Breast epithelium (tissue), 4 donors: ENCODE results near the gene ADARB1. TPM values are rescaled to one million over a fixed set of nuclear protein-coding genes. Genes with fewer than 3 reads are reported as not detected.
A peak's percentile ranks its signal among the peaks of the same experiment; 100 is the strongest.

ENCODE experiments used
- DNase-seq, 2 donors: peaks; one replicate each; pipeline ENCODE4 v3.0.0-alpha.2; 2019; ENCODE audit warnings: low spot score in 2 of 2
- H3K27ac ChIP-seq, 2 donors: fragments of 200-600 bp; sonication (generic) in 1 of 2; one replicate each; pipeline ENCODE4 v1.5.1; 2016 to 2019; ENCODE audit warnings: mild to moderate bottlenecking in 1 of 2
- H3K27me3 ChIP-seq, 2 donors: fragments of 200-600 bp; sonication (generic) in 1 of 2; one replicate each; pipeline versions ENCODE4 v1.5.1 to v1.6.0; 2017 to 2019; ENCODE audit warnings: control low read depth in 1 of 2, mild to moderate bottlenecking in 1 of 2
- H3K36me3 ChIP-seq: fragments of 200-600 bp; one replicate; pipeline ENCODE4 v1.5.1; 2019
- H3K4me1 ChIP-seq, 2 donors: fragments of 200-600 bp; sonication (generic); one replicate each; pipeline ENCODE4 v1.5.1; 2016 to 2019; ENCODE audit warnings: control low read depth in 1 of 2
- H3K4me3 ChIP-seq, 3 donors: fragments of 200-600 bp; sonication (generic); 1 replicate in 2 of 3; 2 replicates in 1 of 3; pipeline ENCODE4 v1.5.1; 2016 to 2019; ENCODE audit warnings: mild to moderate bottlenecking in 3 of 3, moderate library complexity in 2 of 3
- H3K9me3 ChIP-seq, 2 donors: fragments of 200-600 bp; sonication (generic) in 1 of 2; one replicate each; pipeline ENCODE4 v1.5.1; 2016 to 2019; ENCODE audit warnings: control low read depth in 1 of 2
- POLR2A ChIP-seq: fragments of 450-650 bp; IDR thresholded peaks from one replicate; pipeline ENCODE4 v1.6.1; 2016; ENCODE audit warnings: antibody characterized with exemption, mild to moderate bottlenecking, moderate library complexity
- POLR2AphosphoS5 ChIP-seq, 3 donors: sonication (generic); formaldehyde crosslinking; IDR thresholded peaks; one replicate each; pipeline ENCODE4 v1.6.1; 2017; ENCODE audit warnings: antibody characterized with exemption in 3 of 3
- intact Hi-C: fragments of 100-400 bp; cut with DNase I; formaldehyde crosslinking; loops from one replicate; pipeline ENCODE4 v1.15.1; 2023; ENCODE audit warnings: low total_unique reads
- total RNA-seq, 3 donors: library from RNA; depleted of rRNA; stranded (reverse); fragments of >200 nt; gene quantifications; one replicate each; pipeline ENCODE4 v1.1.0, GENCODE V29; 2016
- TF ChIP-seq, protein P1 (sequence below), 3 donors: fragments of 450-650 bp; IDR thresholded peaks; one replicate each; pipeline ENCODE4 v1.5.1; 2016 to 2017; ENCODE audit warnings: antibody characterized with exemption in 3 of 3, mild to moderate bottlenecking in 3 of 3, moderate library complexity in 3 of 3

ADARB1 gene
- total RNA-seq, 3 donors from 2014 or later = 19.9 to 21.3 (median 20.0) TPM

DNA sequence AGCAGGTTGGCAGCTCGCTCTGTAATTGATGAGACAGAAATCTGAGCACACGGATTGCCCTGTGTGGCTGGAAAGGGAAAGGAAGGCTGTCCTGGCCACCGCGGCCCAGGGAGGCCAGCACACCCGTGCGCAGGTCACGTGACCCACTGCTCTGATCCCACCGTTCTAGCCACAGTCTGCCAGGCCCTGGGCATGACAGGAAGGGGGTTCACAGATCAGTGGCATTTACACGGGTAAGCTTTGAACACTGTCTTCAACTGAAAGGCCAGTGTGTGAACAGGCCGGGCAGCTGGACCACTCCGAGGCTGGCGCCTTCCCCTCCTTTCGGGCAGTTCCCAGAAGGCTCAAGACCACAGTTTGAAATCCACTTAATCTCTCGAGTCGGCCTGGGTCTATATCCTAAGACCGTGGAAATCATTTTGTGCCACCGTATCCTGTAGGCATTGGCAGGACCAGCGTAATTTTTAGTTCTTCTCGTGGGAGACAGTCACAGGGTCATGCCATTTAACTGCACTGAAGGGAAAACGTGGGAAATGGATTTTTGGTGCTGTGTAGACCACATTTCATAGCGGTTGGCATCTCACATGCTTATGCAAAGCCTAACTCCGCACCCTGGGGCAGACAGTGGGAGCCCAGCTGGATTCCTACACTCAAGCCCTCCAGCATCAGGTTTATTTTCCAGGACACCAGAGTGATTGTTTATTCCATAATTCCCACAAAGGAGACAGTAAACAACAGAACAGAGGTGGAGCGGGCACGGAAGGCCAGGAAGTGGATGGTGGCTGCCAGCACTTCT is 3.1 kb upstream of the ADARB1 start:
- no peak overlapping the region for H3K4me3 ChIP-seq
- intact Hi-C loops = loop anchor here (10.0 kb wide), 1 partner anchor 116 kb away; no protein-coding TSS in a partner anchor
- peak in 1 of 2 donors; percentile 25 for DNase-seq

DNA sequence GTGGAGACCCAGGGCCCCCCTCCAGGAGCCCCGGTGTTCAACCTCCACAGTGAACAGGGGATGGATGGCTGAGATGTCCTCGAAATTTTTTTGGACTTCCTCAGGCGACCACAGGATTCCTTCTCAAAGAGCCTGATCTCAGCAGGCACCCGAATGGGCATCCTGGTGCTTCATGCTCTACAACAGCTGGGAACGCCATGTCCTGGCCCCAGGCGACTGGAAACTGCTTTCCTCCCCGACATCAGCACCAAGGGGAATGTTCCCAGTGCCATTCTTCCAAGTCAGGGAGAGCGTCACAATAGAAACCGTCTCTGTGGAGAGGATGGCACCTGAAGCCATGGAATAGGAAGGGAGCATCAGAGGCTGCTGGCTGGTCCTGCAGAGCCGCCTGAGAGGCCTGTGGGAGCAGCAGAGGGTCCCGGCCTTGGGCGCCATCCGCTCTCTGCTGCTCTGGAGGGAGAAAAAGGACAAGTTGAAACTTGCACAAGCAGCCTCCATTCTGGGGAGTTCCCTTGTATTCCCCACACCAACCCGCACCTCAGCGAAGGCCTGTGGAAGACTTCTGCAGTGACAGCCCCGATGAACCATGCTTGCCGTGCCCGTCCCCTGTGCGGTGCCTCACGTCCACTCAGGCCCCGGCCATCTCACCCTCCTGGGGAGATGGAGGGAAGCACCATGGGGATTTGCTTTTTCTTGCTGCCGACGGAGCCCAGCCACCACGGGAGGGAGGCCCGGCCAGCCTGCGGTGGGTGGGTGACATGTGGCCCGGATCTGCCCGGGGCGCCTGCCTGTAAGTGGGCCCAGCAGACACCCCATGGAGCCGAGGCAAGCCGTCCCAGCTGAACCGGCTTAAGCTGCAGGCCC is 2.3 kb upstream of the ADARB1 start:
- peak in 1 of 2 donors; percentile 48 for DNase-seq
- intact Hi-C loops = loop anchor here (10.0 kb wide), 1 partner anchor 117 kb away; no protein-coding TSS in a partner anchor

More for the DNA sequence above, 3.1 kb upstream of the ADARB1 start:
- Histone ChIP-seq H3K4me1 (no peaks in the 10 kb centered on the region), H3K9me3 (no peaks in the 10 kb centered on the region), H3K27ac (no peak overlapping the region), H3K36me3 (no peaks in the 10 kb centered on the region), H3K27me3 (no peaks in the 10 kb centered on the region)
- TF ChIP-seq, protein P1, sequence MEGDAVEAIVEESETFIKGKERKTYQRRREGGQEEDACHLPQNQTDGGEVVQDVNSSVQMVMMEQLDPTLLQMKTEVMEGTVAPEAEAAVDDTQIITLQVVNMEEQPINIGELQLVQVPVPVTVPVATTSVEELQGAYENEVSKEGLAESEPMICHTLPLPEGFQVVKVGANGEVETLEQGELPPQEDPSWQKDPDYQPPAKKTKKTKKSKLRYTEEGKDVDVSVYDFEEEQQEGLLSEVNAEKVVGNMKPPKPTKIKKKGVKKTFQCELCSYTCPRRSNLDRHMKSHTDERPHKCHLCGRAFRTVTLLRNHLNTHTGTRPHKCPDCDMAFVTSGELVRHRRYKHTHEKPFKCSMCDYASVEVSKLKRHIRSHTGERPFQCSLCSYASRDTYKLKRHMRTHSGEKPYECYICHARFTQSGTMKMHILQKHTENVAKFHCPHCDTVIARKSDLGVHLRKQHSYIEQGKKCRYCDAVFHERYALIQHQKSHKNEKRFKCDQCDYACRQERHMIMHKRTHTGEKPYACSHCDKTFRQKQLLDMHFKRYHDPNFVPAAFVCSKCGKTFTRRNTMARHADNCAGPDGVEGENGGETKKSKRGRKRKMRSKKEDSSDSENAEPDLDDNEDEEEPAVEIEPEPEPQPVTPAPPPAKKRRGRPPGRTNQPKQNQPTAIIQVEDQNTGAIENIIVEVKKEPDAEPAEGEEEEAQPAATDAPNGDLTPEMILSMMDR (IDR thresholded peaks at IDR 0.05) = no peak

DNA sequence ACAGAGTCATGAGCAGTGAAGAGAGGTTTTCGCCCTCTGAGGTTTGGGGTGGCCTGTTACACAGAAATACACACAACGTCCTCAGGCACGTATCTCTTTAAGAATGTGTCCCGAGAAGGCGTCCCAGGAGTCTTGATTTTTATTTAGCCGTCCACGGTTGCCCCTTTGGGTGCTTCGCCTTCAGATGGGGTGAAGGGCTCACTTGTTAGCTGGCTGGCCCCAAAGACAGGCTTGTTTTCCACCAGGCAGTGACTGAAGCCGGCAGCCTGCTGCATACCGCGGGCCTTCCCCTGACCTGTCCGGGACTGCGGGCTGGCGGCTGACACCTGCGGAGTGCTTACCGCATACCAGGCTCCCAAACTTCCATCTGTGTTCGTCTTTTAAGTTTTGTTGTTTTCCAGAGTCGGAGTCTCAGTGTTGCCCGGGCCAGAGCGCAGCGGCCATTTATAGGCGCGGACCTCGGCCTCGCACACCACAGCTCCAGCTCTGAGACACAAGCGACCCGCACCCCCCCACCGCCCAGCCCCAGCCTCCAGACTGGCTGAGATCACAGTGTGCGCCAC is 1.6 kb upstream of the ADARB1 start:
- H3K27ac ChIP-seq = peak overlapping the region in 1 of 2 donors; percentile 4
- DNase-seq = peak in 1 of 2 donors; percentile 51
- no peak overlapping the region for H3K4me3 ChIP-seq
- TF ChIP-seq, protein P1 (IDR thresholded peaks at IDR 0.05) = no peak
- TF ChIP-seq POLR2A (no peak), POLR2AphosphoS5 (IDR thresholded peaks at IDR 0.05) (no peak)
- intact Hi-C loops = loop anchor here (10.0 kb wide), 1 partner anchor 118 kb away; no protein-coding TSS in a partner anchor
- H3K36me3 ChIP-seq = no peaks in the 10 kb centered on the region
- no peaks in the 10 kb centered on the region for H3K9me3 ChIP-seq
- no peaks in the 10 kb centered on the region for H3K4me1 ChIP-seq
- no peaks in the 10 kb centered on the region for H3K27me3 ChIP-seq

More for the DNA sequence above, 2.3 kb upstream of the ADARB1 start:
- no peaks in the 10 kb centered on the region for H3K36me3 ChIP-seq
- TF ChIP-seq, protein P1 (IDR thresholded peaks at IDR 0.05) = no peak
- TF ChIP-seq POLR2AphosphoS5 (IDR thresholded peaks at IDR 0.05) = no peak
- no peak for TF ChIP-seq POLR2A
- H3K27me3 ChIP-seq = no peaks in the 10 kb centered on the region
- no peak overlapping the region for H3K27ac ChIP-seq
- H3K4me1 ChIP-seq = no peaks in the 10 kb centered on the region
- no peak overlapping the region for H3K4me3 ChIP-seq
- H3K9me3 ChIP-seq = no peaks in the 10 kb centered on the region

DNA sequence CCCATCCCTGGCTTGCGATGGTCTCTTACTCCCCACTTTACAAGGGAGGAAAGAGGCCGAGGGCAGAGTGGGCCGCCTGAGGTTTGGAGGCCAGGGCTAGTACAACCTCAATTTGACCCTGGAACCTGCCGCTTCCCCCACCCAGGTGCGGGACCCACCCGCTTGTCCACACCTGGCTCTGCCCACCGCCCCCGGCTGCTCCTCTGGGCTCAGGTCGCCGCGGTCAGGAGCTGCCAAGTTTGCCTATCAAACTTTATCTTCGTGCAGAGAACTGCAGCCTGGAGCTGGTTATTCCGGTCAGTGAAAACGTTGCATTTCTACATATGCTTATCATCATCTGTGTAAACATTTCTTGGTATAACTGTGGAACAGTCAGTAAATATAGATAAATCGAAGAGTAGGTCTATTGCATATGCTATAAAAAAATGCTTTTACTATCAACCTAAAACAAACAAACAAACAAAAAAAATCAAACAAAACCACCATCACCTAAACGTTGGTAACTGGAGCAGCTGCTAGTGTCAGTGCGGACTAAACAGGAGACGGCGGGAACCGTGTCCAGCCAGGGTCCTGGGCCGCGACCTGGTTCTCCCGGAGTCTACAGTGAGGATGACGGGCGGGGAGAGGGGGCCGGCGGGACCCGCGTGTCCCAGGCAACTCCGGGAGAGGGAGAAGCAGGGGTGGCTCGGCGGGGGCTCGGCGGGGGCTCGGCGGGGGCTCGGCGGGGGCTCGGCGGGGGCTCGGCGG is 906 bp upstream of the ADARB1 start:
- intact Hi-C loops = loop anchor here (10.0 kb wide), 1 partner anchor 119 kb away; no protein-coding TSS in a partner anchor
- H3K36me3 ChIP-seq = no peaks in the 10 kb centered on the region
- TF ChIP-seq, protein P1 (IDR thresholded peaks at IDR 0.05) = no peak
- TF ChIP-seq POLR2AphosphoS5 (IDR thresholded peaks at IDR 0.05) (no peak), POLR2A (no peak)
- DNase-seq = peak; percentile 44 to 57
- H3K4me1 ChIP-seq = no peaks in the 10 kb centered on the region
- H3K27me3 ChIP-seq = no peaks in the 10 kb centered on the region
- peak overlapping the region; percentile 87 to 98 for H3K27ac ChIP-seq
- peak overlapping the region; percentile 80 to 98 (median 87) for H3K4me3 ChIP-seq
- H3K9me3 ChIP-seq = no peaks in the 10 kb centered on the region
